ENCODE data around the gene CPLX3. TPM values are rescaled to one million over a fixed set of nuclear protein-coding genes. Genes with fewer than 3 reads are reported as not detected.

The CPLX3 gene
- total RNA-seq, 4 donors from 2014 or later: not detected

DNA sequence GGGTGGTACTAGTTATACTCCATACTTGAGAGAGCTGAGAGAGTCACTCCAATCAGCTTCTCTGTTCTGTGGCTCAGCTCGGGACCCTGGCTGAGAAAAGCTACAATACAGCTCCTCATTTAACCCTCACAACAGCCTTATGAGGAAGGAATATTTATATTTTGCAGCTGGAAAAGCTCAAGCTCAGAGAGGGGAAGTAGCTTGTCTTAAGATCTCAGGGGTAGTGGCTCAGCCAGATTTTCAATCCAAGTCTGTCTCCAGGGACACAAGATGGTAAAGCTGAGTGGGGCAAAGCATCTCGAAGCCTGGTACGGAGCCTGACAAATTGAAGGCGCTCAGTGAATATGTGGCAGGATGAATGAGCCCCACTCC lies 31.9 kb downstream of the CPLX3 start:
- 69 to 75% methylated on average over 4 of the region's 4 CpGs for WGBS, 2 donors (ENCODE audit: low coverage in 1 of 2)
- intact Hi-C loops (cut with DNase I; ENCODE audit: low total_unique reads): no loop called here

DNA sequence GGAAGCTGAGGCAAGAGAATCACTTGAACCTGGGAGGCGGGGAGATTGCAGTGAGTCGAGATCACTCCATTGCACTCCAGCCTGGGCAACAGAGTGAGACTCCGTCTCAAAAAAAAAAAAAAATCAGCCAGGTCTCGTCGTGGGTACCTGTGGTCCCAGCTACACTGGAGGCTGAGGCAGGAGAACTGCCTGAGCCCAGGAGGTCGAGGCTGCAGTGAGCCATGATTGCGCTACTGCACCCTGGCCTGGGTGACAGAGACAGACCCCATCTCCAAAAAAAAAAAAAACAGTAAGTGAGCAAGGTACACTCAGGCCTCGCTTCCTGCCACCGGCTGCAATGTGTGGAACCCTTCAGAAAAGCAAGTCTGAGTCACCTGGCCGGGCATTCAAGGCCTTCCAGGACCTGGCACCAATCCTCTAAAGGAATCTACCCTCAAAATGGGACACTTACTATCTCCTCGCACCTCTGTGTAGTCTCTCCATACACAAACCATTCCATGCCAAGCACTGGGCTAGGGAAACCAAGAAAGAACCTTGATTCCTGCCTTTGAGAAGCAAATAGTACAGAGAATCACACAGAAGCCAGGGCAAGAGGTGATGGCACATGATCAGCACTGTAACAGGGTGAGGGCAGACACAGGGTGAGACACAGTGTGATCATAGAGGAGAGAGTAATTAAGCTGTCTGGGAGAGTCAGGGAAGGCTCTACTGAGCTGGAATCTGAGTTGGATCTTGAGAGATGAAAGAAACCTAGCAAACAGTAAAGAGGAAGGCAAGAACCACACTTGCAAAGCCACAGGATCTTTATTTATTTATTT lies 37.0 kb downstream of the CPLX3 start:
- in situ Hi-C loops (cut with MboI; ENCODE audit: low pct_ligation_motif_present in 1 of 4, low pct_unique_long_range_greater_than_20kb in 1 of 4, low sequenced_read_pairs in 3 of 4) (no loop called here), intact Hi-C loops (cut with DNase I; ENCODE audit: low total_unique reads) (no loop called here)
- DNase-seq: no peak
- 63% methylated on average over 11 of the region's 11 CpGs; no CpG with 5 or more reads in 1 of the 2 donors for WGBS, 2 donors (ENCODE audit: low coverage in 1 of 2)
- TF ChIP-seq EP300 (IDR thresholded peaks at IDR 0.05; ENCODE audit: low read depth) (no peak), POLR2AphosphoS5 (IDR thresholded peaks at IDR 0.05) (no peak), POLR2A (IDR thresholded peaks at IDR 0.05) (no peak)
- TF ChIP-seq, protein P1, sequence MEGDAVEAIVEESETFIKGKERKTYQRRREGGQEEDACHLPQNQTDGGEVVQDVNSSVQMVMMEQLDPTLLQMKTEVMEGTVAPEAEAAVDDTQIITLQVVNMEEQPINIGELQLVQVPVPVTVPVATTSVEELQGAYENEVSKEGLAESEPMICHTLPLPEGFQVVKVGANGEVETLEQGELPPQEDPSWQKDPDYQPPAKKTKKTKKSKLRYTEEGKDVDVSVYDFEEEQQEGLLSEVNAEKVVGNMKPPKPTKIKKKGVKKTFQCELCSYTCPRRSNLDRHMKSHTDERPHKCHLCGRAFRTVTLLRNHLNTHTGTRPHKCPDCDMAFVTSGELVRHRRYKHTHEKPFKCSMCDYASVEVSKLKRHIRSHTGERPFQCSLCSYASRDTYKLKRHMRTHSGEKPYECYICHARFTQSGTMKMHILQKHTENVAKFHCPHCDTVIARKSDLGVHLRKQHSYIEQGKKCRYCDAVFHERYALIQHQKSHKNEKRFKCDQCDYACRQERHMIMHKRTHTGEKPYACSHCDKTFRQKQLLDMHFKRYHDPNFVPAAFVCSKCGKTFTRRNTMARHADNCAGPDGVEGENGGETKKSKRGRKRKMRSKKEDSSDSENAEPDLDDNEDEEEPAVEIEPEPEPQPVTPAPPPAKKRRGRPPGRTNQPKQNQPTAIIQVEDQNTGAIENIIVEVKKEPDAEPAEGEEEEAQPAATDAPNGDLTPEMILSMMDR (IDR thresholded peaks at IDR 0.05): no peak
- H3K36me3 ChIP-seq: no peaks in the 10 kb centered on the region
- no peak overlapping the region for H3K4me3 ChIP-seq
- H3K9me3 ChIP-seq: no peaks in the 10 kb centered on the region
- peaks cover 31 to 75% (median 69%) of the 10 kb centered on the region in 4 donors for H3K4me1 ChIP-seq
- no peaks in the 10 kb centered on the region for H3K27me3 ChIP-seq
- peak overlapping the region; percentile 54 to 95 (median 92) for H3K27ac ChIP-seq

More for the DNA sequence above, 31.9 kb downstream of the CPLX3 start:
- in situ Hi-C loops (cut with MboI; ENCODE audit: low pct_ligation_motif_present in 1 of 4, low pct_unique_long_range_greater_than_20kb in 1 of 4, low sequenced_read_pairs in 3 of 4): no loop called here
- no peaks in the 10 kb centered on the region for H3K9me3 ChIP-seq
- TF ChIP-seq, protein P1 (IDR thresholded peaks at IDR 0.05): no peak
- TF ChIP-seq POLR2AphosphoS5 (IDR thresholded peaks at IDR 0.05) (no peak), POLR2A (IDR thresholded peaks at IDR 0.05) (no peak), EP300 (IDR thresholded peaks at IDR 0.05; ENCODE audit: low read depth) (no peak)
- no peaks in the 10 kb centered on the region for H3K27me3 ChIP-seq
- H3K27ac ChIP-seq: peak overlapping the region; percentile 32 to 64 (median 62)
- H3K36me3 ChIP-seq: peaks cover 0 to 11% (median 5%) of the 10 kb centered on the region in 4 donors
- peaks cover 25 to 46% (median 42%) of the 10 kb centered on the region in 4 donors for H3K4me1 ChIP-seq
- H3K4me3 ChIP-seq: no peak overlapping the region
- DNase-seq: no peak

DNA sequence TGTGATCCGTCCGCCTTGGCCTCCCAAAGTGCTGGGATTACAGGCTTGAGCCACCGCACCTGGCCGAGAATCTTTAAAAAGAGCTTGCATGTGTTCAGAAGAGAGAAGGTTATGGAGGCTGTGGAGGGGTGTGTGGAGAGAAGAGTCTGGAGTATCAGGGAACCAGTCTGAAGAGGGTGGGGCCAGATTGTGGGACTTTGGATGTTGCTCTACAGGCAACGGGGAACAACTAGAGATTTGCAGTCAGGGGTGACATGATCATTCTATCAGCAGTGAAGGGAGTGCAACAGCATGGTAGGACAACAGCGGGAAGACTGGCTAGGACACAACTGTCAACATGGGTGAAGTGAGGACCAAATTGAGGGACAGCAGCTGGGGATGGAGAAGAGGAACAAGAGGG lies 37.9 kb downstream of the CPLX3 start:
- intact Hi-C loops (cut with DNase I; ENCODE audit: low total_unique reads): no loop called here
- in situ Hi-C loops (cut with MboI; ENCODE audit: low pct_ligation_motif_present in 1 of 4, low pct_unique_long_range_greater_than_20kb in 1 of 4, low sequenced_read_pairs in 3 of 4): no loop called here
- Histone ChIP-seq H3K4me3 (no peak overlapping the region), H3K27me3 (no peaks in the 10 kb centered on the region), H3K4me1 (peaks cover 36 to 75% (median 70%) of the 10 kb centered on the region in 4 donors), H3K27ac (peak overlapping the region; percentile 54 to 95 (median 92)), H3K9me3 (no peaks in the 10 kb centered on the region), H3K36me3 (no peaks in the 10 kb centered on the region)
- TF ChIP-seq POLR2AphosphoS5 (IDR thresholded peaks at IDR 0.05) (peak in 1 of 3 donors; percentile 32), EP300 (IDR thresholded peaks at IDR 0.05; ENCODE audit: low read depth) (no peak), POLR2A (IDR thresholded peaks at IDR 0.05) (no peak)
- TF ChIP-seq, protein P1 (IDR thresholded peaks at IDR 0.05): no peak
- 77 to 83% methylated on average over 6 of the region's 6 CpGs for WGBS, 2 donors (ENCODE audit: low coverage in 1 of 2)
- peak; percentile 36 for DNase-seq

DNA sequence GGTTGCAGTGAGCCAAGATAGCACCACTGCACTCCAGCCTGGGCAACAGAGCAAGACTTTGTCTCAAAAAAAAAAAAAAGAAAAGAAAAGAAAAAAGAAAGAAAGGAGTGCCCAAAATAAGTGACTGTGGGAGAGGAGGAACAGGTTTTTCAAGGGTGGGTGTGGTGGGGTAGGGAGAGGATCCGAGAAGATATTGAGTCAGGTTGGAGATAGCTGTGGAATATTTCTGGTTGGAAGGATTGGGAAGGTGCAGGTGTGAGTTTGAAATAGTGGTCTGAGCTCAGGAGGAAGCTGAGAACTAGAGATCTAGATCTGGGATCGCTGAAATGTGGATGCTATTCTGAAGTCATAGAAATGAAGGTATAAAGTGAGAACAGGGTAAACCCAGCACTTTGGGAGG lies 38.9 kb downstream of the CPLX3 start:
- peak overlapping the region; percentile 49 to 95 (median 92) for H3K27ac ChIP-seq
- intact Hi-C loops (cut with DNase I; ENCODE audit: low total_unique reads) (no loop called here), in situ Hi-C loops (cut with MboI; ENCODE audit: low pct_ligation_motif_present in 1 of 4, low pct_unique_long_range_greater_than_20kb in 1 of 4, low sequenced_read_pairs in 3 of 4) (no loop called here)
- H3K4me3 ChIP-seq: no peak overlapping the region
- no peak for DNase-seq
- H3K9me3 ChIP-seq: no peaks in the 10 kb centered on the region
- TF ChIP-seq EP300 (IDR thresholded peaks at IDR 0.05; ENCODE audit: low read depth) (no peak), POLR2AphosphoS5 (IDR thresholded peaks at IDR 0.05) (no peak), POLR2A (IDR thresholded peaks at IDR 0.05) (no peak)
- TF ChIP-seq, protein P1 (IDR thresholded peaks at IDR 0.05): no peak
- peaks cover 38 to 75% (median 70%) of the 10 kb centered on the region in 4 donors for H3K4me1 ChIP-seq
- no peaks in the 10 kb centered on the region for H3K27me3 ChIP-seq
- no peaks in the 10 kb centered on the region for H3K36me3 ChIP-seq
- 64 to 75% methylated on average over 2 of the region's 2 CpGs for WGBS, 2 donors (ENCODE audit: low coverage in 1 of 2)
